IgD-negative memory B cell (primary cell): ENCODE data around the gene MARK3. TPM values are rescaled to one million over a fixed set of nuclear protein-coding genes. Genes with fewer than 3 reads are reported as not detected.
A peak's percentile ranks its signal among the peaks of the same experiment; 100 is the strongest.

Source experiments
- H3K27ac Mint-ChIP-seq, 3 donors: one replicate each; pipeline ENCODE4 v1.8.0; 2020 to 2022; ENCODE audit warnings: mild to moderate bottlenecking in 3 of 3, mixed read lengths in 3 of 3, moderate library complexity in 1 of 3
- H3K27me3 Mint-ChIP-seq: one replicate; pipeline ENCODE4 v1.8.0; 2021; ENCODE audit warnings: mixed read lengths
- H3K36me3 Mint-ChIP-seq: one replicate; pipeline ENCODE4 v1.8.0; 2020; ENCODE audit warnings: mild to moderate bottlenecking, mixed read lengths
- H3K4me1 Mint-ChIP-seq, 3 donors: one replicate each; pipeline ENCODE4 v1.8.0; 2020 to 2022; ENCODE audit warnings: mixed read lengths in 3 of 3, mild to moderate bottlenecking in 1 of 3
- H3K4me3 Mint-ChIP-seq, 4 donors: one replicate each; pipeline ENCODE4 v1.8.0; 2020 to 2022; ENCODE audit warnings: mild to moderate bottlenecking in 4 of 4, mixed read lengths in 4 of 4, moderate library complexity in 3 of 4
- H3K9me3 Mint-ChIP-seq, 3 donors: one replicate each; pipeline ENCODE4 v1.8.0; 2020 to 2021; ENCODE audit warnings: mixed read lengths in 3 of 3, mild to moderate bottlenecking in 1 of 3
- polyA plus RNA-seq: library from polyadenylated mRNA; unstranded; fragments of 300-500 nt; fragmentation: Illumina TruSeq; gene quantifications from one replicate; pipeline ENCODE4 v1.2.3, GENCODE V29; 2021

The MARK3 gene
- polyA plus RNA-seq, 1 donor from 2014 or later = 40.3 TPM

- Mint-ChIP-seq H3K36me3 (no peaks in the 10 kb centered on the region), H3K27me3 (no peaks in the 10 kb centered on the region), H3K9me3 (no peaks in the 10 kb centered on the region), H3K4me1 (peaks cover 20 to 26% (median 24%) of the 10 kb centered on the region in 3 donors), H3K4me3 (peak within 1 kb of the TSS; percentile 86 to 96 (median 92)), H3K27ac (peak within 1 kb of the TSS; percentile 85 to 97 (median 94))
These were observed 143.6 kb downstream of the MARK3 start, which contains the start of gene TRMT61A for GRCh38 chr14:103528587-103529382. Gene TRMT61A, plus strand, starts transcription at chr14:103529196. Its CDS starts 783 bp downstream, at chr14:103529979.

GRCh38 chr14:103529383-103530365 lies 144.5 kb downstream of the MARK3 start:
- H3K27ac Mint-ChIP-seq = peak overlapping the region; percentile 85 to 97 (median 94)

GRCh38 chr14:103530390-103530789 lies 145.2 kb downstream of the MARK3 start:
- H3K4me3 Mint-ChIP-seq = peak overlapping the region; percentile 80 to 95 (median 88)
- no peaks in the 10 kb centered on the region for H3K27me3 Mint-ChIP-seq
- no peaks in the 10 kb centered on the region for H3K9me3 Mint-ChIP-seq
- H3K27ac Mint-ChIP-seq = peak overlapping the region in 2 of 3 donors; percentile 46 to 94
- H3K4me1 Mint-ChIP-seq = peaks cover 20 to 26% (median 20%) of the 10 kb centered on the region in 3 donors
- H3K36me3 Mint-ChIP-seq = no peaks in the 10 kb centered on the region

More at GRCh38 chr14:103529383-103530365, 144.5 kb downstream of the MARK3 start:
- Mint-ChIP-seq H3K4me3 (peak overlapping the region; percentile 86 to 96 (median 92)), H3K4me1 (peaks cover 20 to 26% (median 20%) of the 10 kb centered on the region in 3 donors), H3K27me3 (no peaks in the 10 kb centered on the region), H3K9me3 (no peaks in the 10 kb centered on the region), H3K36me3 (no peaks in the 10 kb centered on the region)

- Mint-ChIP-seq H3K4me1 (peaks cover 20 to 26% (median 20%) of the 10 kb centered on the region in 3 donors), H3K4me3 (peak overlapping the region in 1 of 4 donors; percentile 86), H3K36me3 (no peaks in the 10 kb centered on the region), H3K27ac (peak overlapping the region in 1 of 3 donors; percentile 94), H3K9me3 (no peaks in the 10 kb centered on the region), H3K27me3 (no peaks in the 10 kb centered on the region)
These were observed 145.6 kb downstream of the MARK3 start for GRCh38 chr14:103530831-103531230.

GRCh38 chr14:103531421-103532215 lies 146.4 kb downstream of the MARK3 start:
- Mint-ChIP-seq H3K4me3 (peak overlapping the region in 2 of 4 donors; percentile 11 to 17), H3K4me1 (peaks cover 20 to 26% (median 20%) of the 10 kb centered on the region in 3 donors), H3K27me3 (no peaks in the 10 kb centered on the region), H3K9me3 (no peaks in the 10 kb centered on the region), H3K27ac (peak overlapping the region in 1 of 3 donors; percentile 65), H3K36me3 (no peaks in the 10 kb centered on the region)

- no peaks in the 10 kb centered on the region for H3K36me3 Mint-ChIP-seq
These were observed 147.3 kb downstream of the MARK3 start for GRCh38 chr14:103532216-103533136.

GRCh38 chr14:103533137-103533998 lies 148.2 kb downstream of the MARK3 start:
- Mint-ChIP-seq H3K27ac (no peak overlapping the region), H3K36me3 (no peaks in the 10 kb centered on the region), H3K4me3 (no peak overlapping the region), H3K9me3 (no peaks in the 10 kb centered on the region), H3K4me1 (peaks cover 12 to 13% (median 12%) of the 10 kb centered on the region in 3 donors), H3K27me3 (no peaks in the 10 kb centered on the region)

More at GRCh38 chr14:103532216-103533136, 147.3 kb downstream of the MARK3 start:
- no peaks in the 10 kb centered on the region for H3K9me3 Mint-ChIP-seq
- H3K4me3 Mint-ChIP-seq = peak overlapping the region in 1 of 4 donors; percentile 11
- peaks cover 14 to 20% (median 14%) of the 10 kb centered on the region in 3 donors for H3K4me1 Mint-ChIP-seq
- H3K27ac Mint-ChIP-seq = peak overlapping the region in 1 of 3 donors; percentile 65
- H3K27me3 Mint-ChIP-seq = no peaks in the 10 kb centered on the region

- Mint-ChIP-seq H3K27ac (no peak overlapping the region), H3K9me3 (no peaks in the 10 kb centered on the region), H3K4me3 (no peak overlapping the region), H3K4me1 (peaks cover 10 to 12% (median 12%) of the 10 kb centered on the region in 3 donors), H3K27me3 (no peaks in the 10 kb centered on the region), H3K36me3 (no peaks in the 10 kb centered on the region)
These were observed 148.9 kb downstream of the MARK3 start for GRCh38 chr14:103533999-103534575.

- Mint-ChIP-seq H3K4me1 (peaks cover 7 to 13% (median 8%) of the 10 kb centered on the region in 3 donors), H3K27ac (no peak overlapping the region), H3K27me3 (no peaks in the 10 kb centered on the region), H3K9me3 (no peaks in the 10 kb centered on the region), H3K4me3 (no peak overlapping the region), H3K36me3 (no peaks in the 10 kb centered on the region)
These were observed 149.4 kb downstream of the MARK3 start for GRCh38 chr14:103534576-103535061.

- no peak overlapping the region for H3K4me3 Mint-ChIP-seq
- H3K9me3 Mint-ChIP-seq = no peaks in the 10 kb centered on the region
- no peaks in the 10 kb centered on the region for H3K36me3 Mint-ChIP-seq
- peaks cover 1 to 6% (median 2%) of the 10 kb centered on the region in 3 donors for H3K4me1 Mint-ChIP-seq
- peak overlapping the region in 1 of 3 donors; percentile 12 for H3K27ac Mint-ChIP-seq
- no peaks in the 10 kb centered on the region for H3K27me3 Mint-ChIP-seq
These were observed 150.1 kb downstream of the MARK3 start for GRCh38 chr14:103535081-103535890.

GRCh38 chr14:103535891-103536565 lies 150.8 kb downstream of the MARK3 start:
- H3K27ac Mint-ChIP-seq = peak overlapping the region in 1 of 3 donors; percentile 12
- H3K27me3 Mint-ChIP-seq = no peaks in the 10 kb centered on the region
- H3K4me1 Mint-ChIP-seq = peaks cover 0 to 2% (median 1%) of the 10 kb centered on the region in 3 donors
- no peak overlapping the region for H3K4me3 Mint-ChIP-seq
- no peaks in the 10 kb centered on the region for H3K36me3 Mint-ChIP-seq
- no peaks in the 10 kb centered on the region for H3K9me3 Mint-ChIP-seq
